Endothelial cell of umbilical vein (primary cell): ENCODE data around the gene TMEM178B. TPM values are rescaled to one million over a fixed set of nuclear protein-coding genes. Genes with fewer than 3 reads are reported as not detected.

ENCODE experiments used
- BruUV-seq: library from RNA; stranded (reverse); fragments of 400-500 nt; replicated peaks from 2 replicates; lab custom pipeline; 2021; lab: Mats Ljungman, UMichigan
- CTCF ChIA-PET: fragments of 300-600, 350-600 bp; sonication (Branson Sonifier 250); formaldehyde crosslinking; loops from one replicate; lab custom pipeline; 2021; ENCODE audit warnings: antibody characterized with exemption, inconsistent platforms; lab: Charles Lee
- POLR2A ChIA-PET: fragments of 300-600, 350-600 bp; sonication (Branson Sonifier 250); formaldehyde crosslinking; loops from one replicate; lab custom pipeline; 2021; ENCODE audit warnings: antibody characterized with exemption, inconsistent platforms; lab: Charles Lee
- DNase-seq: peaks from one replicate; pipeline ENCODE4 v3.0.0-alpha.2; 2011; ENCODE audit warnings: low read depth, low spot score
- FAIRE-seq: peaks from 2 replicates; lab custom pipeline; 2011; peaks lifted over from hg19 to GRCh38; lab: Jason Lieb, UNC
- H2AFZ ChIP-seq: 2 replicates; pipeline ENCODE4 v1.6.0; 2012; ENCODE audit warnings: low read depth, low read length, control low read depth, inconsistent platforms
- H3K27ac ChIP-seq: 2 replicates; pipeline ENCODE4 v1.5.1; 2011; ENCODE audit warnings: low read depth, mild to moderate bottlenecking, control low read depth, low read length, moderate library complexity; ENCODE audit not compliant: insufficient read depth
- H3K27me3 ChIP-seq, 2 experiments: 2 replicates each; pipeline versions ENCODE4 v1.6.0 to v1.6.1; 2011; ENCODE audit warnings: low read length in 2 of 2, mixed read lengths in 1 of 2; ENCODE audit not compliant: control insufficient read depth in 2 of 2, insufficient read depth in 2 of 2
- H3K36me3 ChIP-seq, 2 experiments: 2 replicates in 1 of 2; 3 replicates in 1 of 2; pipeline ENCODE4 v1.5.1; 2011; ENCODE audit warnings: low read length in 2 of 2, mild to moderate bottlenecking in 1 of 2, moderate library complexity in 1 of 2; ENCODE audit not compliant: control insufficient read depth in 2 of 2, insufficient read depth in 2 of 2; ENCODE audit errors: extremely low read depth in 1 of 2
- H3K4me1 ChIP-seq: 3 replicates; pipeline ENCODE4 v1.5.1; 2011; ENCODE audit warnings: mild to moderate bottlenecking, low read length; ENCODE audit not compliant: control insufficient read depth, insufficient read depth; ENCODE audit errors: extremely low read depth
- H3K4me2 ChIP-seq: 2 replicates; pipeline ENCODE4 v1.6.1; 2011; ENCODE audit warnings: low read length, control low read depth, mixed read lengths; ENCODE audit not compliant: insufficient read depth
- H3K4me3 ChIP-seq, 3 experiments: fragments of 200-600 bp in 1 of 3; sonication (generic), shearing (Covaris generic) in 1 of 3; replicated peaks in 1 of 3; 2 replicates each; pipeline ENCODE4 v1.5.1; 2011 to 2016; ENCODE audit warnings: control low read depth in 3 of 3, low read length in 3 of 3, mild to moderate bottlenecking in 2 of 3, inconsistent platforms in 1 of 3, low read depth in 1 of 3, moderate library complexity in 1 of 3; ENCODE audit not compliant: insufficient read depth in 1 of 3
- H3K79me2 ChIP-seq: 2 replicates; pipeline ENCODE4 v1.6.0; 2012; ENCODE audit warnings: low read length, inconsistent platforms; ENCODE audit not compliant: control insufficient read depth, insufficient read depth
- H3K9ac ChIP-seq: replicated peaks from 2 replicates; pipeline ENCODE3; 2011; ENCODE audit warnings: low read length, control low read depth; ENCODE audit not compliant: insufficient read depth; ENCODE audit errors: extremely low read depth
- H3K9me1 ChIP-seq: replicated peaks from 3 replicates; pipeline ENCODE4 v1.6.0; 2011; ENCODE audit warnings: mild to moderate bottlenecking, low read length; ENCODE audit not compliant: control insufficient read depth, insufficient read depth; ENCODE audit errors: extremely low read depth
- H3K9me3 ChIP-seq: replicated peaks from 2 replicates; pipeline ENCODE4 v1.5.1; 2012; ENCODE audit warnings: low read length, inconsistent platforms; ENCODE audit not compliant: control insufficient read depth, insufficient read depth
- H4K20me1 ChIP-seq: replicated peaks from 2 replicates; pipeline ENCODE3; 2011; ENCODE audit warnings: mild to moderate bottlenecking, low read length; ENCODE audit not compliant: control insufficient read depth, insufficient read depth; ENCODE audit errors: extremely low read depth
- GATA2 ChIP-seq: IDR thresholded peaks from 2 replicates; pipeline ENCODE4 v1.7.0; 2011; ENCODE audit warnings: low read depth, mild to moderate bottlenecking, moderate library complexity, mixed read lengths, low read length; ENCODE audit not compliant: insufficient read length, insufficient read depth
- JUN ChIP-seq: IDR thresholded peaks from 2 replicates; pipeline ENCODE4 v1.6.1; 2011; ENCODE audit warnings: borderline replicate concordance, low read depth; ENCODE audit not compliant: insufficient read length, insufficient read depth
- MYC ChIP-seq: IDR thresholded peaks from one replicate; pipeline ENCODE4 v1.6.1; 2011; ENCODE audit warnings: mild to moderate bottlenecking, low read depth, low read length
- POLR2A ChIP-seq: IDR thresholded peaks from 2 replicates; pipeline ENCODE4 v1.6.1; 2012; ENCODE audit warnings: low read depth, mild to moderate bottlenecking, control low read depth, low read length
- POLR2AphosphoS5 ChIP-seq: IDR thresholded peaks from 2 replicates; pipeline ENCODE4 v1.6.1; 2012; ENCODE audit warnings: low read depth, mild to moderate bottlenecking, control low read depth, low read length, moderate library complexity; ENCODE audit not compliant: insufficient read depth
- dilution Hi-C: fragments of 300-500 bp; cut with MboI; formaldehyde crosslinking; loops from one replicate; pipeline ENCODE4 v1.15.0; 2019; ENCODE audit warnings: low sequenced_read_pairs; ENCODE audit not compliant: extremely low pct_ligation_motif_present
- intact Hi-C: fragments of 100-400 bp; cut with micrococcal nuclease; formaldehyde crosslinking; loops from one replicate; pipeline ENCODE4 v1.10.0; 2022
- polyA plus RNA-seq, 4 experiments: library from polyadenylated mRNA; depleted of rRNA in 3 of 4; stranded (reverse) in 3 of 4; unstranded in 1 of 4; fragments of >200 nt; gene quantifications; 2 replicates each; pipeline versions ENCODE4 v1.2.1 to v1.2.3, GENCODE V29; 2011 to 2012; ENCODE audit warnings: missing spikeins in 1 of 4
- total RNA-seq: library from RNA; stranded (reverse); gene quantifications from 2 replicates; pipeline ENCODE4 v1.2.3, GENCODE V29; 2021
- TF ChIP-seq, protein P1 (sequence below): IDR thresholded peaks from 2 replicates; pipeline ENCODE4 v1.6.1; 2011; ENCODE audit not compliant: insufficient read depth, insufficient read length
- TF ChIP-seq, protein P2 (sequence below), 2 donors: IDR thresholded peaks; 1 replicate in 1 of 2; 2 replicates in 1 of 2; pipeline ENCODE4 v1.5.1; 2011; ENCODE audit warnings: low read length in 2 of 2, mild to moderate bottlenecking in 2 of 2, moderate library complexity in 2 of 2, control low read depth in 1 of 2, inconsistent platforms in 1 of 2, low read depth in 1 of 2; ENCODE audit not compliant: insufficient read depth in 1 of 2; ENCODE audit errors: extremely low read depth in 1 of 2

Gene TMEM178B
- total and polyA plus RNA-seq, 2 donors (not counting 3 experiments of a cell fraction or from before 2014, with no cell fraction given), result not detected

DNA sequence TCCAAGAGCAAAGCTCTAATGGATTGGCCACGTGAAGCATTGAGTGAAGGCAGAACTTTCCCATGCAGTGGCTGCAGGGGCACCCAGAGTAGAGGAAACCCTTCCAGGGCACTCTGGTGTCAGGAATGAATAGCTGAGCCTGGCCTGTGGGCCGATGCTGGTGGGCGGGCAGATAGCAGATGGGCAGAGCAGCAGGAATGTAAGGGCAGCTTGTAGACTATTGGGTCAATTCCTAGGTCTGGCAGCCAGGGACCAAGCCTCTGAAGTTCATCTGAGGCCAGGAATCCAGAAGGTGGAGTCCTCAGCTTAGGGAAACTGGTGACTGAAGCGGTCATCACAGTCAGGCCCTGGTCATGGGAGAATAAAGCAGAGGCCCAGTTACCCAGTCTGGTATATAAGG, 115.4 kb downstream of the TMEM178B start:
- intact Hi-C loops, result no loop called here
- no peak overlapping the region for H3K4me2 ChIP-seq
- H3K9me1 ChIP-seq, result no peaks in the 10 kb centered on the region
- no peaks in the 10 kb centered on the region for H3K79me2 ChIP-seq
- dilution Hi-C loops, result no loop called here
- DNase-seq (no peak), FAIRE-seq (no peak)
- H2AFZ ChIP-seq, result no peak overlapping the region
- H3K4me1 ChIP-seq, result no peaks in the 10 kb centered on the region
- no peak overlapping the region for H3K4me3 ChIP-seq
- BruUV-seq, result no TSS peak
- no peak overlapping the region for H3K9ac ChIP-seq
- ChIA-PET POLR2A (no interaction called here), CTCF (no interaction called here)
- no peaks in the 10 kb centered on the region for H3K27me3 ChIP-seq
- H3K36me3 ChIP-seq, result no peaks in the 10 kb centered on the region
- H3K27ac ChIP-seq, result no peak overlapping the region
- H4K20me1 ChIP-seq, result no peaks in the 10 kb centered on the region
- H3K9me3 ChIP-seq, result peaks cover 1% of the 10 kb centered on the region
- TF ChIP-seq MYC, result no peak
- TF ChIP-seq JUN, result no peak
- TF ChIP-seq, protein P1, sequence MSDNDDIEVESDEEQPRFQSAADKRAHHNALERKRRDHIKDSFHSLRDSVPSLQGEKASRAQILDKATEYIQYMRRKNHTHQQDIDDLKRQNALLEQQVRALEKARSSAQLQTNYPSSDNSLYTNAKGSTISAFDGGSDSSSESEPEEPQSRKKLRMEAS, result no peak
- no peak for TF ChIP-seq POLR2AphosphoS5

DNA sequence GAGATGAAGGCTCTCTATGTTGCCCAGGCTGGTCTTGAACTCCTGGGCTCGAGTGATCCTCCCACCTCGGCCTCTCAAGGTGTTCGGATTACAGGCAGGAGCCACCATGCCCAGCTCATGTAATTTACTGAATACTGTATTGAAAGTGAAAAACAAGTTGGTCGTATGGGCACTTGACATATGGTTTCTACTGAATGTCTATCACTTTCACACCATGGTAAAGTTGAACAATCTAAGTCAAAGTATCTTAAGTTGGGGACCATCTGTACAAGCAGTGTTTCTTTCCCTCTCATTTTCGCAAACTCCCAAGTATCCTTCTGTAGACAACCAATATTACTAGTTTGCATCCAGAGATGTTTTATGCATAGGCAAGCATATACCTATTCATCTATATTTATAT, 116.6 kb downstream of the TMEM178B start:
- Histone ChIP-seq H3K27me3 (no peaks in the 10 kb centered on the region), H3K9ac (no peak overlapping the region), H3K9me3 (peaks cover 1% of the 10 kb centered on the region), H3K9me1 (no peaks in the 10 kb centered on the region), H3K4me2 (no peak overlapping the region), H3K36me3 (no peaks in the 10 kb centered on the region), H4K20me1 (no peaks in the 10 kb centered on the region), H3K4me3 (no peak overlapping the region), H3K4me1 (no peaks in the 10 kb centered on the region), H3K27ac (no peak overlapping the region), H3K79me2 (no peaks in the 10 kb centered on the region), H2AFZ (no peak overlapping the region)
- BruUV-seq, result no TSS peak
- TF ChIP-seq JUN (no peak), MYC (no peak), GATA2 (no peak), POLR2AphosphoS5 (no peak), POLR2A (no peak)
- TF ChIP-seq, protein P1, result no peak
- TF ChIP-seq, protein P2, sequence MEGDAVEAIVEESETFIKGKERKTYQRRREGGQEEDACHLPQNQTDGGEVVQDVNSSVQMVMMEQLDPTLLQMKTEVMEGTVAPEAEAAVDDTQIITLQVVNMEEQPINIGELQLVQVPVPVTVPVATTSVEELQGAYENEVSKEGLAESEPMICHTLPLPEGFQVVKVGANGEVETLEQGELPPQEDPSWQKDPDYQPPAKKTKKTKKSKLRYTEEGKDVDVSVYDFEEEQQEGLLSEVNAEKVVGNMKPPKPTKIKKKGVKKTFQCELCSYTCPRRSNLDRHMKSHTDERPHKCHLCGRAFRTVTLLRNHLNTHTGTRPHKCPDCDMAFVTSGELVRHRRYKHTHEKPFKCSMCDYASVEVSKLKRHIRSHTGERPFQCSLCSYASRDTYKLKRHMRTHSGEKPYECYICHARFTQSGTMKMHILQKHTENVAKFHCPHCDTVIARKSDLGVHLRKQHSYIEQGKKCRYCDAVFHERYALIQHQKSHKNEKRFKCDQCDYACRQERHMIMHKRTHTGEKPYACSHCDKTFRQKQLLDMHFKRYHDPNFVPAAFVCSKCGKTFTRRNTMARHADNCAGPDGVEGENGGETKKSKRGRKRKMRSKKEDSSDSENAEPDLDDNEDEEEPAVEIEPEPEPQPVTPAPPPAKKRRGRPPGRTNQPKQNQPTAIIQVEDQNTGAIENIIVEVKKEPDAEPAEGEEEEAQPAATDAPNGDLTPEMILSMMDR (IDR thresholded peaks at IDR 0.05; ENCODE audit: extremely low read depth in 1 of 2, insufficient read depth in 1 of 2, low read depth in 1 of 2, low read length in 2 of 2), result no peak
- DNase-seq (no peak), FAIRE-seq (no peak)
- dilution Hi-C loops (no loop called here), intact Hi-C loops (no loop called here)
- CTCF ChIA-PET, result no interaction called here
- POLR2A ChIA-PET, result no interaction called here
